ENCODE measurements around the gene AMMECR1.
A peak's percentile ranks its signal among the peaks of the same experiment; 100 is the strongest.
"Not testable (repeated sequence)": the region's sequence is repeated elsewhere in the genome, so short reads cannot be mapped to it uniquely, and the experiment has no call there.

Gene AMMECR1

DNA sequence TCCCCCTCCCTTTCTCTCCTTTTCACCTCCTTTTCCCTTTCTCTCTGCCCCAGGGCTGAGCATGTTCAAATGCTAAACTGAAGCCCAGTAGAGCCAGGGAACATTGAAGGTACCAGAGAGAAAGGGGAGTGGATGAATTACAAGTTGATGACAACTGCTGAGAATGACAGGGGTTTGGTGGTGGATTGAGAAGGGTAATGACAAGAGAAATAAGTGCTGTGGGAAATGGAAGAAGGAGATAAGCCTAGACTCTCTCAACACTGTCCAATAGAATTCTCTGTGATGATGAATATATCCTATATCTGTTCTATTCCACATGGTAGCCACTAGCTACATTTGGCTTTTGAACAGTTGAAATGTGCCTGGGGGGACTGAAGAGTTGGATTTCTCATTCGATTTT lies 160.4 kb downstream of the AMMECR1 start:
- ChIA-PET POLR2A (ENCODE audit: low non-redundant PET) (no interaction called here), CTCF (no interaction called here)

DNA sequence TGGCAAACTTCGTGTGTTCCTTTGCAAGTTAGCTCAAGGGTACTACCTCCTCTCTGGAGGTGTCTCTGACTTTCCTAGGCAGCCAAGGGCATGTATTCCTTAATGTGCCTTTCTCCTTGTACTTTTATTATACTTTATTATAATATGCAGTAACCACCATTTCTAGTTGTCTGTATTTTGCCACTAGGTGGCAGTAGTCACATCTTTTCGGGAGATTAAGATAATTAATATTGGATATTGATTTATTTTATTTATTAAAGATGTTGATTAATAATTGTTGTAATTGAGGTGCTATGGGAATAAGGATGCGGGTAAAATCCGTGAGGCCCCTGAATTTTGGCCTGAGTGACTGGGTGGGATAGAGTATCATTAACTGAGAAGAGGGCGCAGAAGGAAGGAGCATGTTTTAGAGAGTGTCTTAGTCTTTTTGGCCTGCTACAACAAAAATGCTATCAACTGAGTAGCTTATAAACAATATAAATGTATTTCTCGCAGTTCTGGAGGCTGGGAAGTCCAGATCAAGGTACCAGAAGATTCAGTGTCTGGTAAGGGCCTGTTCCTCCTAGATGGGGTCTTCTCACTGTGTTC lies 161.6 kb downstream of the AMMECR1 start:
- no peak for DNase-seq (ENCODE audit: low spot score)
- ChIA-PET CTCF (interaction anchor here (0.7 kb wide), 1 partner anchor 660 kb away, joined by 3 read pairs; no protein-coding TSS in a partner anchor), POLR2A (ENCODE audit: low non-redundant PET) (no interaction called here)
- H3K27ac ChIP-seq, result no peak overlapping the region
- TF ChIP-seq, protein P1, sequence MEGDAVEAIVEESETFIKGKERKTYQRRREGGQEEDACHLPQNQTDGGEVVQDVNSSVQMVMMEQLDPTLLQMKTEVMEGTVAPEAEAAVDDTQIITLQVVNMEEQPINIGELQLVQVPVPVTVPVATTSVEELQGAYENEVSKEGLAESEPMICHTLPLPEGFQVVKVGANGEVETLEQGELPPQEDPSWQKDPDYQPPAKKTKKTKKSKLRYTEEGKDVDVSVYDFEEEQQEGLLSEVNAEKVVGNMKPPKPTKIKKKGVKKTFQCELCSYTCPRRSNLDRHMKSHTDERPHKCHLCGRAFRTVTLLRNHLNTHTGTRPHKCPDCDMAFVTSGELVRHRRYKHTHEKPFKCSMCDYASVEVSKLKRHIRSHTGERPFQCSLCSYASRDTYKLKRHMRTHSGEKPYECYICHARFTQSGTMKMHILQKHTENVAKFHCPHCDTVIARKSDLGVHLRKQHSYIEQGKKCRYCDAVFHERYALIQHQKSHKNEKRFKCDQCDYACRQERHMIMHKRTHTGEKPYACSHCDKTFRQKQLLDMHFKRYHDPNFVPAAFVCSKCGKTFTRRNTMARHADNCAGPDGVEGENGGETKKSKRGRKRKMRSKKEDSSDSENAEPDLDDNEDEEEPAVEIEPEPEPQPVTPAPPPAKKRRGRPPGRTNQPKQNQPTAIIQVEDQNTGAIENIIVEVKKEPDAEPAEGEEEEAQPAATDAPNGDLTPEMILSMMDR (conservative IDR thresholded peaks at IDR 0.05; ENCODE audit: low read depth), result peak; percentile 34; the same call in 1 of the 2 replicates

More for the DNA sequence above, 160.4 kb downstream of the AMMECR1 start:
- TF ChIP-seq, protein P1 (conservative IDR thresholded peaks at IDR 0.05; ENCODE audit: low read depth), result no peak
- DNase-seq (ENCODE audit: low spot score), result no peak
- H3K27ac ChIP-seq, result no peak overlapping the region

DNA sequence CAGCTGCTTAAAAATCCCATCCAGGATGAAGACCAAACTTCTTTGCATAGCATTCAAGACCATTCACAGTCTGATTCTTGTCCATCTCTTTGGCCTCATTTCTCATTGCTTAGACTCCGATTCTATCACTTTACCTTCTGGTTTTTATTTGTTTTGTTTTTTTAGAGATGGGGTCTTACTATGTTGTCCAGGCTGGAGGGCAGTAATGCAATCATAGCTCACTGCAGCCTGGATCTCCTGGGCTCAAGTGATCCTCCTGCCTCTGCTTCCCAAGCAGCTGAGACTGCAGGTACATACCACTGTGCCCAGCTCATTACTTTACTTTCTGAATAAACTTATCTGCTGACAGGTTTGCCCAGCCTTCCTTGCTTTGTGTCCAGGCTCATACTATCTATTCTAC lies 162.1 kb downstream of the AMMECR1 start:
- TF ChIP-seq, protein P1 (conservative IDR thresholded peaks at IDR 0.05; ENCODE audit: low read depth), result no peak
- H3K27ac ChIP-seq, result no peak overlapping the region
- no peak for DNase-seq (ENCODE audit: low spot score)
- ChIA-PET POLR2A (ENCODE audit: low non-redundant PET) (no interaction called here), CTCF (interaction anchor here (0.5 to 1.1 kb wide), 3 partner anchors 55 to 659 kb away, joined by 3 to 7 read pairs (median 3); no protein-coding TSS in a partner anchor)

DNA sequence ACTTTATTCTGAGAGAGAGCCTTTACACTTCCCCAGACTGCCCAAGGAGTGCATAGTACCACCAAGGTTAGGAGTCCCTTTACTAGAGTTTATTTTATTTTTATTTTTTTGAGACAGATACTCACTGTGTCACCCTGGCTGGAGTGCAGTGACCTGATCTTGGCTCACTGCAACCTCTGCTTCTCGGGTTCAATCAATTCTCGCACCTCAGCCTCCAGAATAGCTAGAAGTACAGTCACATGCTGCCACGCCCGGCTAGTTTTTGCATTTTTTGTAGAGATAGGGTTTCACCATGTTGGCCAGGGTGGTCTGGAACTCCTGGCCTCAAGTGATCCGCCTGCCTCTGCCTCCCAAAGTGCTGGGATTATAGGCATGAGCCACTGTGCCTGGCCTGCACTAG lies 163.6 kb downstream of the AMMECR1 start:
- CTCF ChIA-PET, result interaction anchor here (1.1 kb wide), 1 partner anchor 255 kb away, joined by 3 read pairs; no protein-coding TSS in a partner anchor
- POLR2A ChIA-PET (ENCODE audit: low non-redundant PET); DNase-seq (ENCODE audit: low spot score); H3K27ac ChIP-seq: not testable (repeated sequence)

DNA sequence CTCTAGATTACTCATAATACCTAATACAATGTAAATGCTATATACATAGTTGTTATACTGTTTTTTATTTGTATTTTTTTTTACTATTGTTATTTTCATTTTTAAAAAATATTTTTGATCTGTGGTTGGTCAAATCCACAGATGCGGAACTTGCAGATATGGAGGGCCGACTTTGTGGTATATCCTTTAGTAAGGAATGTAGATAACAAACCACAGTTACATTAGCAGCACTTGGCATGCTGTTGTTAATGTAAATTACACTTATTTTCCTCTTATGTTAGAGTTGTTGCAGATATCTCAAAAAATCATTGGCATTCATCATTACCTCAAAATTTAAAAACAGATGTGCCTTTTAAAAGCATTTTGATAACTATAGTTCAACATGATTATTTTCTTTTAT lies 164.0 kb downstream of the AMMECR1 start:
- CTCF ChIA-PET, result no interaction called here
- H3K27ac ChIP-seq, result no peak overlapping the region
- TF ChIP-seq, protein P1 (conservative IDR thresholded peaks at IDR 0.05; ENCODE audit: low read depth), result no peak
- DNase-seq (ENCODE audit: low spot score), result no peak
- POLR2A ChIA-PET (ENCODE audit: low non-redundant PET), result interaction anchor here (0.6 kb wide), 1 partner anchor 134 kb away, joined by 3 read pairs; no protein-coding TSS in a partner anchor

DNA sequence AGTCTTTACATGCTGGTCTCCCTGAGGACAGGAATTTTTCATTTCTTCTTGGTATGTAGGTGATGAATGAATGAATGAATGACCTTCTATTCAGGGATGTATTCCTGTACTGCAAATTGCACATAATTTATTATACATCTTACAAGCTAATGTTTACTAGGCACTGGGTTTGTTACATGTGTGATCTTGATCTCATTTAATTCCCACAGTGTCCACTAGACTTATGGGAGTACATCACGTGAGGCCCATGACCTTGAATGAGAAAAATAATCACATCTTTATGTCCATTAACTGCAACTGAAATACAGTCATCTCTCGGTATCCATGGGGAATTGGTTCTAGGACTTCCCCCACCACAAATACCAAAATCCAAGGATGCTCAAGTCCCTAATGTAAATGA lies 164.6 kb downstream of the AMMECR1 start:
- no peak for DNase-seq (ENCODE audit: low spot score)
- POLR2A ChIA-PET (ENCODE audit: low non-redundant PET), result interaction anchor here (0.6 kb wide), 1 partner anchor 135 kb away, joined by 3 read pairs; no protein-coding TSS in a partner anchor
- TF ChIP-seq, protein P1 (conservative IDR thresholded peaks at IDR 0.05; ENCODE audit: low read depth), result no peak
- CTCF ChIA-PET, result interaction anchor here (0.6 kb wide), 1 partner anchor 319 kb away, joined by 3 read pairs; no protein-coding TSS in a partner anchor
- H3K27ac ChIP-seq, result no peak overlapping the region

DNA sequence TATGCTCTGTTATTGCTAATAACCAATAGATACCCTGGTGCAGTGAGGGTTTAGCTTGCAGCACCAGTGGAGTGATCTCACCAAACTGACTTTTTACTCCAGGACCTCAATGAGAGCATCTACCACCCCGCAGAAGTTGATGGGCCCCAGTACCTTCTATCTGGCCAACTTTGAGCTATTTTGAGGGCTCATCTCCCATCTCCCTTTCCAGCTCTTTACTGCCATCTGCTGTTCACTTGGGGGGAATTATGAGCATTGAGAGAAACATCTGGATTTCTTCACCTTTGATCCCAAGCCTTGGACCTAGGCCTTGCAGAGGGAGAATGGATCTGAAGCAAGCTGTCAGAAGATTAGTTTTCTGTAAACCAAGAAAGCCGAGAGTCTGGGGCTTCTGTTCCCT lies 171.4 kb downstream of the AMMECR1 start:
- CTCF ChIA-PET, result interaction anchor here (0.6 to 2.1 kb wide), 13 partner anchors 12 to 274 kb away, joined by 3 to 13 read pairs (median 3); no protein-coding TSS in a partner anchor
- POLR2A ChIA-PET (ENCODE audit: low non-redundant PET), result no interaction called here
- H3K27ac ChIP-seq, result no peak overlapping the region
- peak; percentile 41 for DNase-seq (ENCODE audit: low spot score)
- TF ChIP-seq, protein P1 (conservative IDR thresholded peaks at IDR 0.05; ENCODE audit: low read depth), result peak; percentile 37

Measured in RWPE1 (cell line).